Thyroid gland (tissue), 4 donors: ENCODE data around the gene HEPACAM. TPM values are rescaled to one million over a fixed set of nuclear protein-coding genes. Genes with fewer than 3 reads are reported as not detected.

Experiments used
- DNase-seq, 2 donors: peaks; one replicate each; pipeline ENCODE4 v3.0.0-alpha.2; 2019
- H3K27ac ChIP-seq, 3 donors: fragments of 200-600 bp; sonication (generic); 1 replicate in 2 of 3; 2 replicates in 1 of 3; pipeline ENCODE4 v1.5.1; 2016 to 2019; ENCODE audit warnings: mild to moderate bottlenecking in 1 of 3, moderate library complexity in 1 of 3
- H3K27me3 ChIP-seq: fragments of 200-600 bp; sonication (generic); one replicate; pipeline ENCODE4 v1.5.1; 2019
- H3K36me3 ChIP-seq, 2 donors: fragments of 200-600 bp; sonication (generic); one replicate each; pipeline ENCODE4 v1.5.1; 2016 to 2019
- H3K4me1 ChIP-seq, 2 donors: fragments of 200-600 bp; sonication (generic); one replicate each; pipeline ENCODE4 v1.5.1; 2017 to 2019
- H3K4me3 ChIP-seq, 3 donors: fragments of 200-600 bp; sonication (generic); replicated peaks in 1 of 3; 1 replicate in 2 of 3; 2 replicates in 1 of 3; pipeline ENCODE4 v1.5.1; 2016; ENCODE audit warnings: mild to moderate bottlenecking in 1 of 3
- H3K9me3 ChIP-seq: fragments of 200-600 bp; sonication (generic); one replicate; pipeline ENCODE4 v1.5.1; 2017
- CTCF ChIP-seq, 6 experiments: fragments of 200-600 bp in 3 of 6; fragments of 450-650 bp in 3 of 6; sonication (generic) in 3 of 6; IDR thresholded peaks; one replicate each; pipeline ENCODE4 v1.5.1; 2016 to 2019; ENCODE audit warnings: antibody characterized with exemption in 6 of 6, mild to moderate bottlenecking in 2 of 6, inconsistent platforms in 1 of 6, moderate library complexity in 1 of 6
- POLR2A ChIP-seq, 2 donors: fragments of 450-650 bp; IDR thresholded peaks; one replicate each; pipeline ENCODE4 v1.6.1; 2017; ENCODE audit warnings: antibody characterized with exemption in 2 of 2, mild to moderate bottlenecking in 2 of 2, moderate library complexity in 1 of 2
- WGBS, 2 donors: methylation state at CpG; one replicate each; pipeline ENCODE4 v1.1.5; 2017; 5-methylcytosine and 5-hydroxymethylcytosine counted together
- intact Hi-C: fragments of 100-400 bp; cut with DNase I; formaldehyde crosslinking; loops from one replicate; pipeline ENCODE4 v1.15.1; 2023
- total RNA-seq, 4 donors: library from RNA; depleted of rRNA; stranded (reverse); fragments of >200 nt; gene quantifications; one replicate each; pipeline ENCODE4 v1.2.3, GENCODE V29; 2016

Gene HEPACAM
- total RNA-seq, 4 donors from 2014 or later = 0.27 to 1.1 (median 0.45) TPM; not detected in 1

GRCh38 chr11:124892750-124893454 is 42.9 kb downstream of the HEPACAM start:
- 79 to 80% methylated on average over 9 of the region's 9 CpGs for WGBS, 2 donors
- no peaks in the 10 kb centered on the region for H3K9me3 ChIP-seq
- DNase-seq = no peak
- H3K27me3 ChIP-seq = no peaks in the 10 kb centered on the region
- peak overlapping the region in 2 of 3 donors; percentile 6 for H3K27ac ChIP-seq
- H3K36me3 ChIP-seq = no peaks in the 10 kb centered on the region
- TF ChIP-seq CTCF (IDR thresholded peaks at IDR 0.05) (no peak), POLR2A (IDR thresholded peaks at IDR 0.05) (no peak)
- no peak overlapping the region for H3K4me3 ChIP-seq
- H3K4me1 ChIP-seq = peaks cover 0 to 12% of the 10 kb centered on the region in 2 donors
- intact Hi-C loops = no loop called here

- H3K4me3 ChIP-seq = no peak overlapping the region
- intact Hi-C loops = no loop called here
- H3K27me3 ChIP-seq = no peaks in the 10 kb centered on the region
- peak overlapping the region in 1 of 3 donors; percentile 6 for H3K27ac ChIP-seq
- H3K36me3 ChIP-seq = no peaks in the 10 kb centered on the region
- H3K9me3 ChIP-seq = no peaks in the 10 kb centered on the region
- no peak for DNase-seq
- peaks cover 0 to 10% of the 10 kb centered on the region in 2 donors for H3K4me1 ChIP-seq
- 67 to 82% methylated on average over 2 of the region's 2 CpGs for WGBS, 2 donors
- no peak for TF ChIP-seq CTCF (IDR thresholded peaks at IDR 0.05)
- TF ChIP-seq POLR2A (IDR thresholded peaks at IDR 0.05) = no peak
Observed at GRCh38 chr11:124892146-124892545, 43.7 kb downstream of the HEPACAM start.

- 38 to 48% methylated on average over 12 of the region's 12 CpGs for WGBS, 2 donors
- intact Hi-C loops = no loop called here
- Histone ChIP-seq H3K9me3 (no peaks in the 10 kb centered on the region), H3K27ac (no peak overlapping the region), H3K36me3 (no peaks in the 10 kb centered on the region), H3K4me3 (no peak overlapping the region), H3K27me3 (no peaks in the 10 kb centered on the region), H3K4me1 (peaks cover 0 to 10% of the 10 kb centered on the region in 2 donors)
- no peak for TF ChIP-seq POLR2A (IDR thresholded peaks at IDR 0.05)
- no peak for TF ChIP-seq CTCF (IDR thresholded peaks at IDR 0.05)
- DNase-seq = no peak
Observed at GRCh38 chr11:124891373-124891861, 44.4 kb downstream of the HEPACAM start.

GRCh38 chr11:124890683-124891372 is 45.0 kb downstream of the HEPACAM start:
- no peaks in the 10 kb centered on the region for H3K36me3 ChIP-seq
- 64 to 72% methylated on average over 8 to 9 of the region's 9 CpGs for WGBS, 2 donors
- no peak for DNase-seq
- TF ChIP-seq POLR2A (IDR thresholded peaks at IDR 0.05) = no peak
- no peak for TF ChIP-seq CTCF (IDR thresholded peaks at IDR 0.05)
- H3K4me1 ChIP-seq = peaks cover 0 to 10% of the 10 kb centered on the region in 2 donors
- H3K4me3 ChIP-seq = no peak overlapping the region
- H3K27me3 ChIP-seq = no peaks in the 10 kb centered on the region
- H3K9me3 ChIP-seq = no peaks in the 10 kb centered on the region
- H3K27ac ChIP-seq = no peak overlapping the region
- intact Hi-C loops = no loop called here

GRCh38 chr11:124890151-124890550 is 45.7 kb downstream of the HEPACAM start:
- 94 to 97% methylated on average over 2 of the region's 2 CpGs for WGBS, 2 donors
- no peak overlapping the region for H3K27ac ChIP-seq
- no peak for TF ChIP-seq POLR2A (IDR thresholded peaks at IDR 0.05)
- TF ChIP-seq CTCF (IDR thresholded peaks at IDR 0.05) = no peak
- no peak for DNase-seq
- H3K27me3 ChIP-seq = no peaks in the 10 kb centered on the region
- H3K4me1 ChIP-seq = peaks cover 0 to 10% of the 10 kb centered on the region in 2 donors
- intact Hi-C loops = no loop called here
- H3K36me3 ChIP-seq = no peaks in the 10 kb centered on the region
- no peak overlapping the region for H3K4me3 ChIP-seq
- no peaks in the 10 kb centered on the region for H3K9me3 ChIP-seq
